Measurements from ENCODE around the gene JPH3. TPM values are rescaled to one million over a fixed set of nuclear protein-coding genes. Genes with fewer than 3 reads are reported as not detected.
A peak's percentile ranks its signal among the peaks of the same experiment; 100 is the strongest.

JPH3 gene
- total and polyA plus RNA-seq, 4 donors = 12.6 to 79.7 (median 54.0) TPM

DNA sequence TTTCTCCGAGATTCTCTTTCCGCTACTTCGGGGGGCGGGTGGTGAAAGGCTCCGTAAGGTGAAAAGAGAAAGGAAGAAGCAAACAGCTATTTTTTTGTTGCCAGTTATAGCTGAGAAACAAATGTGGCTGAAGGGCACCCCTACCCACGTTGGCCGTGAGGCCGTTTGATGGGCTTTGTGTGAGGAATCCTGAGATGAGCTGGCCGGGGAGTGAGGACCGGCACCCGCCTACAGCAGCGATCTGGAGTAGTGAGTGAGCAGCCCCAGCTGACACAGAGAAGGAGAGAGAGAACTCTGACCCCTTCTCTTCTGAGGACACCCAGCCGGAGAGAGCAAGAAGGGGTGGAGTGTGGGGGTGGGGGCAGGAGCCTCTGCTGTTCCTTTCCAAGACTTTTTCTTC lies 5.6 kb downstream of the JPH3 start:
- Histone ChIP-seq H3K27me3 (ENCODE audit: control insufficient read depth, insufficient read depth, low read length) (peaks cover 27% of the 10 kb centered on the region), H3K4me1 (ENCODE audit: control insufficient read depth, insufficient read depth, low read length) (peaks cover 43% of the 10 kb centered on the region), H3K4me3 (ENCODE audit: low read depth, low read length) (no peak overlapping the region), H3K9me3 (ENCODE audit: control insufficient read depth, insufficient read depth, low read length) (no peaks in the 10 kb centered on the region), H3K27ac (ENCODE audit: low read depth, low read length) (no peak overlapping the region), H3K36me3 (ENCODE audit: control insufficient read depth, insufficient read depth, low read length) (peaks cover 26% of the 10 kb centered on the region)
- WGBS (ENCODE audit: insufficient coverage) = 88% methylated on average over 5 of the region's 13 CpGs
- no peak for DNase-seq (ENCODE audit: low read depth in 4 of 6, low spot score in 6 of 6)

GRCh38 chr16:87608400-87608985 lies 6.2 kb downstream of the JPH3 start:
- H3K4me1 ChIP-seq (ENCODE audit: control insufficient read depth, insufficient read depth, low read length) = peaks cover 37% of the 10 kb centered on the region
- H3K27me3 ChIP-seq (ENCODE audit: control insufficient read depth, insufficient read depth, low read length) = peaks cover 21% of the 10 kb centered on the region
- no peak overlapping the region for H3K4me3 ChIP-seq (ENCODE audit: low read depth, low read length)
- DNase-seq (ENCODE audit: low read depth in 4 of 6, low spot score in 6 of 6) = peak in 2 of 6 donors; percentile 24 to 70
- H3K27ac ChIP-seq (ENCODE audit: low read depth, low read length) = no peak overlapping the region
- peaks cover 26% of the 10 kb centered on the region for H3K36me3 ChIP-seq (ENCODE audit: control insufficient read depth, insufficient read depth, low read length)
- no peaks in the 10 kb centered on the region for H3K9me3 ChIP-seq (ENCODE audit: control insufficient read depth, insufficient read depth, low read length)
- WGBS (ENCODE audit: insufficient coverage) = 66% methylated on average over 16 of the region's 20 CpGs

DNA sequence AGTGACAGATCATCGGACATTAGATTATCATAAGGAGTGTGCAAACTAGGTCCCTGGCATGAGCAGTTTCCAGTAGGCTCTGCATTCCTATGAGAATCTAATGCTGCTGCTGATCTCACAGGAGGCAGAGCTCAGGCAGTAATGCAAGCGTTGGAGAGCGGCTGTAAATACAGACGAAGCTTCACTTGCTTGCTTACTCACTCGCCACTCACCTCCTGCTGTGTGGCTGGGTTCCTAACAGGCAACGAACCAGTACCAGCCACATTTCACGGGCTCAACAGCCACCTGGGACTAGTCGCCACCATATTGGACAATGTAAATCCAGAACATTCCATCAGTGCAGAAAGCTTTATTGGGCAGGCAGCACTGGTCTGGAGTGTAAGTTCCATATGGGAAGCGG lies 7.7 kb downstream of the JPH3 start:
- H3K36me3 ChIP-seq (ENCODE audit: control insufficient read depth, insufficient read depth, low read length) = peaks cover 31% of the 10 kb centered on the region
- no peak overlapping the region for H3K4me3 ChIP-seq (ENCODE audit: low read depth, low read length)
- H3K9me3 ChIP-seq (ENCODE audit: control insufficient read depth, insufficient read depth, low read length) = no peaks in the 10 kb centered on the region
- WGBS (ENCODE audit: insufficient coverage) = 72% methylated on average over 9 of the region's 9 CpGs
- peaks cover 21% of the 10 kb centered on the region for H3K4me1 ChIP-seq (ENCODE audit: control insufficient read depth, insufficient read depth, low read length)
- DNase-seq (ENCODE audit: low read depth in 4 of 6, low spot score in 6 of 6) = no peak
- H3K27me3 ChIP-seq (ENCODE audit: control insufficient read depth, insufficient read depth, low read length) = peaks cover 6% of the 10 kb centered on the region
- no peak overlapping the region for H3K27ac ChIP-seq (ENCODE audit: low read depth, low read length)

DNA sequence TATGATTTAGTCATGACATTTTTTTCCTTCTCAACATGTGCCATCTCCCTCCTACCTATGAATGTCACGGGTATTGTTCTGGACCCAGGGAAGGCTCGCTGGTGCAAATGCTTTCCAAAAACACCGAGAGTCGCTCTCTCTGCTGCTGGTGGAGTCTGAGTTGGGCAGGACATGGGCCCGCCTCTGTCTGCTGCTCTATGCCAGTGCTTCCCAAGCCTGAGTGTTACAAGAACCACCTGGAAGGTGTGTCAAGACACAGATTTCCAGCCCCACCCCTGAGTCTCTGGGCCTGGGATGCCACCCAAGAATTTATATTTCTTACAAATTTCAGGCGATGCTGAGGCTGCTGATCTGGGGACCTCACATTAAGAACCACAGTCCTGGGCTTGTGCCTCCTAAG lies 9.1 kb downstream of the JPH3 start:
- H3K27me3 ChIP-seq (ENCODE audit: control insufficient read depth, insufficient read depth, low read length) = no peaks in the 10 kb centered on the region
- peaks cover 8% of the 10 kb centered on the region for H3K4me1 ChIP-seq (ENCODE audit: control insufficient read depth, insufficient read depth, low read length)
- H3K27ac ChIP-seq (ENCODE audit: low read depth, low read length) = no peak overlapping the region
- WGBS (ENCODE audit: insufficient coverage) = 99% methylated on average over 6 of the region's 6 CpGs
- no peak overlapping the region for H3K4me3 ChIP-seq (ENCODE audit: low read depth, low read length)
- H3K9me3 ChIP-seq (ENCODE audit: control insufficient read depth, insufficient read depth, low read length) = no peaks in the 10 kb centered on the region
- DNase-seq (ENCODE audit: low read depth in 4 of 6, low spot score in 6 of 6) = no peak
- H3K36me3 ChIP-seq (ENCODE audit: control insufficient read depth, insufficient read depth, low read length) = peaks cover 38% of the 10 kb centered on the region

- WGBS (ENCODE audit: insufficient coverage) = over 99% methylated on average over 9 of the region's 10 CpGs
- Histone ChIP-seq H3K27me3 (ENCODE audit: control insufficient read depth, insufficient read depth, low read length) (no peaks in the 10 kb centered on the region), H3K36me3 (ENCODE audit: control insufficient read depth, insufficient read depth, low read length) (peaks cover 22% of the 10 kb centered on the region), H3K4me1 (ENCODE audit: control insufficient read depth, insufficient read depth, low read length) (no peaks in the 10 kb centered on the region), H3K27ac (ENCODE audit: low read depth, low read length) (no peak overlapping the region), H3K4me3 (ENCODE audit: low read depth, low read length) (no peak overlapping the region), H3K9me3 (ENCODE audit: control insufficient read depth, insufficient read depth, low read length) (no peaks in the 10 kb centered on the region)
- no peak for DNase-seq (ENCODE audit: low read depth in 4 of 6, low spot score in 6 of 6)
Measured at GRCh38 chr16:87613961-87614360, 11.7 kb downstream of the JPH3 start.

DNA sequence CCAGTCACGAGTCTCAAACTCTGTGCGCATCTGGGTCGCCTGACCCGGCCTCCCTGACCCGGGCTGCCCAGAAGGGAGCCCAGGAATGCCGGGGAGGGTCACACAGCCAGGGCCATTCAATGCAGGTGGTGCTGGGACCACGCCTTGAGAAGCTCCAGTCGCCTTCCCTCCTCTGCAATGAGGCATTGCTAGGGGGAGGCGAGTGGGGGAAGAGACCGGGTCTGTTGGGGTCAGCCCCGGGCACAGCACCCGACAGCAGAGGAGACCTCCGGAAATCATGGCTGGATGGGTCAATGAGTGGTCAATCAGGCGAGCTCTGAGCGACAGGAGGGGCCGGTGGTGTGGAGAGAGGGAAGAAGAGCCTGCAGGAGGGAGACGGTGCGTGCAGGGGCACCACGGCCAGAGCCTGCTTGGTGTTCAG lies 13.3 kb downstream of the JPH3 start:
- WGBS (ENCODE audit: insufficient coverage) = 73% methylated on average over 18 of the region's 19 CpGs
- peaks cover 25% of the 10 kb centered on the region for H3K36me3 ChIP-seq (ENCODE audit: control insufficient read depth, insufficient read depth, low read length)
- no peak overlapping the region for H3K27ac ChIP-seq (ENCODE audit: low read depth, low read length)
- no peaks in the 10 kb centered on the region for H3K27me3 ChIP-seq (ENCODE audit: control insufficient read depth, insufficient read depth, low read length)
- H3K4me1 ChIP-seq (ENCODE audit: control insufficient read depth, insufficient read depth, low read length) = no peaks in the 10 kb centered on the region
- no peak overlapping the region for H3K4me3 ChIP-seq (ENCODE audit: low read depth, low read length)
- no peaks in the 10 kb centered on the region for H3K9me3 ChIP-seq (ENCODE audit: control insufficient read depth, insufficient read depth, low read length)
- no peak for DNase-seq (ENCODE audit: low read depth in 4 of 6, low spot score in 6 of 6)

DNA sequence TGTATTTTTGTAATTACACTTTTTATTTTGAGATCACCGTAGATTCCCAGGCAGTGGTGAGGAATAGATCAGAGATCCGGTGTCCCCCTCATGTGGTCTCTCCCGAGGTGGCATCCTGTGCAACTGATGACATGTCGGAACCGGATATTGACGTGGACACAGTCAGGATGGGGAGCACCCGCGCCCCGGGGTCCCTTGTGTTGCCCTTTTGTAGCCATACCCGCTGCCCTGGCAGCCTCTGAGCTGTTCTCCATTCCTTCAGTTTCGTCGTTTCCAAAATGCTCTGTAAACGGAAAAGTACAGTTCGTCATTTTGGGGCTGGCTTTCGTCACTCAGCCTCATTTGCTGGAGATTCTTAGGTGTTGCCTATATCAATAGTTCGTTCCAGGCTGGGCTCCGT lies 14.2 kb downstream of the JPH3 start:
- Histone ChIP-seq H3K27me3 (ENCODE audit: control insufficient read depth, insufficient read depth, low read length) (no peaks in the 10 kb centered on the region), H3K4me3 (ENCODE audit: low read depth, low read length) (no peak overlapping the region), H3K9me3 (ENCODE audit: control insufficient read depth, insufficient read depth, low read length) (no peaks in the 10 kb centered on the region), H3K4me1 (ENCODE audit: control insufficient read depth, insufficient read depth, low read length) (no peaks in the 10 kb centered on the region), H3K36me3 (ENCODE audit: control insufficient read depth, insufficient read depth, low read length) (peaks cover 32% of the 10 kb centered on the region), H3K27ac (ENCODE audit: low read depth, low read length) (no peak overlapping the region)
- 89% methylated on average over 17 of the region's 17 CpGs for WGBS (ENCODE audit: insufficient coverage)
- no peak for DNase-seq (ENCODE audit: low read depth in 4 of 6, low spot score in 6 of 6)

DNA sequence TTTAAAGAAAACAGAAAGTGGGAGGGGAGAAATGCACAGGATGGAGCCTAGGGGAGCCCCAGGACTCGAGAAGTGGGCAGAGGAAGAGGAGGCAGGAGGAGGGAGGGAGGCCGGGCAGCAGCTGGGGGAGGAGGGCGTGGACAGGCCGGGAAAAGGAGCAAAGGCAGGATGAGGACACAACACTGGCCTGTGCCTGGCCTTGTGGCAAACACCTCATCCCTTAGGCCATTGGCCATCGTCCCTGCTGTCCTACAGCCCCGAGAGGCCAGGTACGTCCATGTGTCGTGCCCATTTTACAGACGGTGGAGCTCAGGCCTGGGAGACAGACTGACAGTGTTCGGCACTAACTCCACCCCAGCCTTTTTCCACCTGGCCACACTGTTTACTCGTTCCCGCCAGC lies 15.9 kb downstream of the JPH3 start:
- DNase-seq (ENCODE audit: low read depth in 4 of 6, low spot score in 6 of 6) = no peak
- Histone ChIP-seq H3K36me3 (ENCODE audit: control insufficient read depth, insufficient read depth, low read length) (peaks cover 38% of the 10 kb centered on the region), H3K4me1 (ENCODE audit: control insufficient read depth, insufficient read depth, low read length) (no peaks in the 10 kb centered on the region), H3K27ac (ENCODE audit: low read depth, low read length) (no peak overlapping the region), H3K4me3 (ENCODE audit: low read depth, low read length) (no peak overlapping the region), H3K9me3 (ENCODE audit: control insufficient read depth, insufficient read depth, low read length) (no peaks in the 10 kb centered on the region), H3K27me3 (ENCODE audit: control insufficient read depth, insufficient read depth, low read length) (no peaks in the 10 kb centered on the region)
- WGBS (ENCODE audit: insufficient coverage) = 86% methylated on average over 10 of the region's 12 CpGs

DNA sequence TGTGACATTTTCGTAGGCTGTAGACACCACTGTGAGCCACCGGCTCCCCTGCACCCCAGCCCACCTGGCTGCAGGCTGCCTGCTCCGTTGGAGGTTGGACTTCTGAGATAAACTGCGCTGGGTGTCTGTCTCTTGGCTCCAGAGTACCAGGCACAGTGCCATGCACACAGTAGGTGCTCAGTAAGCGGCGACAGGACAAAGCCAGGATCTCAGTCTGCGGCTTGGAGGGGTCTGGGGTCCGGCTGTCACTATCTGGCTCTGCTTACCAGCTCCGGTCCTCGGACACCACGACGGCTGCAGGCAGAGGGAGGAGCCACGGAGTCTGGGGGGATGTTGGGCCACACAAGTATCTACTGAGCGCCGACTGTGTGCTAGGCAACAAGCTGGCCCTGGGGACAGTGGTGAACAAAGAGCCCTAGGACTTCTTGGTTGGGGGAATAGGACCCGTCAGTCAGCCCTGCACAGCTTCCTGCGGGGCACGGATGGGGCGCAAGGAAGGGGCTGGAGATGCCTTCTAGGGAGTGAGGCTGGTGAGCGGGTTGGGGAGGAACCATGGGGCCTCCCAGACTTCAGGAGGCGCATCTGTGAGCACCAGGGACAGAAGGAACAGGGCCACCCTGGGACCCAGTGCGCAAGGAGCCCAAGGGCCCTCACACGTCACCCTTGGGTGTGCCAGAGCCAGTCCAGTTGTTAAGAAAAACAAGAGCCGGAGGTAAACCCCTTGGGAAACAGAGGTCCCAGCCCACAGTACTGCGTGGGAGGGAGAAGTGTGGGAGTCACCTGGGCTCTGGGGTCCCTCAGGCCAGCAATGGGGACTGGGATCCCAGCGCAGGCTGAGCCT lies 17.3 kb downstream of the JPH3 start:
- 68% methylated on average over 26 of the region's 26 CpGs for WGBS (ENCODE audit: insufficient coverage)
- H3K4me1 ChIP-seq (ENCODE audit: control insufficient read depth, insufficient read depth, low read length) = no peaks in the 10 kb centered on the region
- H3K27me3 ChIP-seq (ENCODE audit: control insufficient read depth, insufficient read depth, low read length) = no peaks in the 10 kb centered on the region
- peaks cover 37% of the 10 kb centered on the region for H3K36me3 ChIP-seq (ENCODE audit: control insufficient read depth, insufficient read depth, low read length)
- H3K9me3 ChIP-seq (ENCODE audit: control insufficient read depth, insufficient read depth, low read length) = no peaks in the 10 kb centered on the region
- DNase-seq (ENCODE audit: low read depth in 4 of 6, low spot score in 6 of 6) = no peak
- no peak overlapping the region for H3K27ac ChIP-seq (ENCODE audit: low read depth, low read length)
- no peak overlapping the region for H3K4me3 ChIP-seq (ENCODE audit: low read depth, low read length)

DNA sequence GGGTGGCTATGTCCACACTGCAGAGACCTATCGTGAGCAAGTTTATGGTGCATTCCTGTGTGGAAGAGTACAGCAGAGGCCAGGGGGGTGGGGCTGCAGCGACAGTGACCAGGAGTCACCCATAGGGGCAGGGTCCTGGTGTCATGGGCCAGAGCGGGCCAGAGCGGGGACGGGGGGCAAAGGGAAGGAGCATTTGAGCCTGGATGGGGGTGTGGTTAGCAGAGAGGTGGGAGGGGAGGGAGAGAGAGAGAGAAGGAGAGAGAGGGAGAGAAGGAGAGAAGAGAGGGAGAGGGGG lies 17.8 kb downstream of the JPH3 start:
- no peak overlapping the region for H3K4me3 ChIP-seq (ENCODE audit: low read depth, low read length)
- no peak for DNase-seq (ENCODE audit: low read depth in 4 of 6, low spot score in 6 of 6)
- H3K27ac ChIP-seq (ENCODE audit: low read depth, low read length) = no peak overlapping the region
- peaks cover 33% of the 10 kb centered on the region for H3K36me3 ChIP-seq (ENCODE audit: control insufficient read depth, insufficient read depth, low read length)
- 46% methylated on average over 5 of the region's 5 CpGs for WGBS (ENCODE audit: insufficient coverage)
- no peaks in the 10 kb centered on the region for H3K4me1 ChIP-seq (ENCODE audit: control insufficient read depth, insufficient read depth, low read length)
- no peaks in the 10 kb centered on the region for H3K9me3 ChIP-seq (ENCODE audit: control insufficient read depth, insufficient read depth, low read length)
- H3K27me3 ChIP-seq (ENCODE audit: control insufficient read depth, insufficient read depth, low read length) = no peaks in the 10 kb centered on the region

Measured in spinal cord (tissue), 10 donors.